HEK293 (cell line): ENCODE measurements around the gene MRLN.

Experiments used
- KLF1 ChIP-seq: fragments of 450-650 bp; formaldehyde crosslinking; IDR thresholded peaks from 2 replicates; pipeline ENCODE4 v1.5.1; 2016; ENCODE audit warnings: missing biosample characterization, missing genetic modification characterization
- PBX3 ChIP-seq: sonication (generic); formaldehyde crosslinking; IDR thresholded peaks from 2 replicates; pipeline ENCODE4 v1.8.1; 2022; ENCODE audit warnings: mild to moderate bottlenecking, moderate library complexity, missing genetic modification reagents
- ZNF580 ChIP-seq: fragments of 450-650 bp; formaldehyde crosslinking; IDR thresholded peaks from 2 replicates; pipeline ENCODE4 v1.5.1; 2016; ENCODE audit warnings: missing biosample characterization, missing genetic modification characterization
- ZNF777 ChIP-seq: fragments of 450-650 bp; formaldehyde crosslinking; IDR thresholded peaks from 2 replicates; pipeline ENCODE4 v1.5.1; 2017; ENCODE audit warnings: missing biosample characterization, missing genetic modification characterization, borderline replicate concordance
- TF ChIP-seq, protein P1 (sequence below): fragments of 450-650 bp; formaldehyde crosslinking; IDR thresholded peaks from 2 replicates; pipeline ENCODE4 v1.5.1; 2016; ENCODE audit warnings: missing biosample characterization, missing genetic modification characterization
- TF ChIP-seq, protein P2 (sequence below): fragments of 450-650 bp; formaldehyde crosslinking; IDR thresholded peaks from 2 replicates; pipeline ENCODE4 v1.5.1; 2016; ENCODE audit warnings: missing biosample characterization, missing genetic modification characterization
- TF ChIP-seq, protein P3 (sequence below): fragments of 450-650 bp; formaldehyde crosslinking; IDR thresholded peaks from 2 replicates; pipeline ENCODE4 v1.5.1; 2016; ENCODE audit warnings: missing biosample characterization, missing genetic modification characterization

- TF ChIP-seq ZNF580 (tag by site-specific recombination), result no peak
- TF ChIP-seq, protein P1, sequence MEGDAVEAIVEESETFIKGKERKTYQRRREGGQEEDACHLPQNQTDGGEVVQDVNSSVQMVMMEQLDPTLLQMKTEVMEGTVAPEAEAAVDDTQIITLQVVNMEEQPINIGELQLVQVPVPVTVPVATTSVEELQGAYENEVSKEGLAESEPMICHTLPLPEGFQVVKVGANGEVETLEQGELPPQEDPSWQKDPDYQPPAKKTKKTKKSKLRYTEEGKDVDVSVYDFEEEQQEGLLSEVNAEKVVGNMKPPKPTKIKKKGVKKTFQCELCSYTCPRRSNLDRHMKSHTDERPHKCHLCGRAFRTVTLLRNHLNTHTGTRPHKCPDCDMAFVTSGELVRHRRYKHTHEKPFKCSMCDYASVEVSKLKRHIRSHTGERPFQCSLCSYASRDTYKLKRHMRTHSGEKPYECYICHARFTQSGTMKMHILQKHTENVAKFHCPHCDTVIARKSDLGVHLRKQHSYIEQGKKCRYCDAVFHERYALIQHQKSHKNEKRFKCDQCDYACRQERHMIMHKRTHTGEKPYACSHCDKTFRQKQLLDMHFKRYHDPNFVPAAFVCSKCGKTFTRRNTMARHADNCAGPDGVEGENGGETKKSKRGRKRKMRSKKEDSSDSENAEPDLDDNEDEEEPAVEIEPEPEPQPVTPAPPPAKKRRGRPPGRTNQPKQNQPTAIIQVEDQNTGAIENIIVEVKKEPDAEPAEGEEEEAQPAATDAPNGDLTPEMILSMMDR (tag by site-specific recombination), result no peak
- TF ChIP-seq, protein P2, sequence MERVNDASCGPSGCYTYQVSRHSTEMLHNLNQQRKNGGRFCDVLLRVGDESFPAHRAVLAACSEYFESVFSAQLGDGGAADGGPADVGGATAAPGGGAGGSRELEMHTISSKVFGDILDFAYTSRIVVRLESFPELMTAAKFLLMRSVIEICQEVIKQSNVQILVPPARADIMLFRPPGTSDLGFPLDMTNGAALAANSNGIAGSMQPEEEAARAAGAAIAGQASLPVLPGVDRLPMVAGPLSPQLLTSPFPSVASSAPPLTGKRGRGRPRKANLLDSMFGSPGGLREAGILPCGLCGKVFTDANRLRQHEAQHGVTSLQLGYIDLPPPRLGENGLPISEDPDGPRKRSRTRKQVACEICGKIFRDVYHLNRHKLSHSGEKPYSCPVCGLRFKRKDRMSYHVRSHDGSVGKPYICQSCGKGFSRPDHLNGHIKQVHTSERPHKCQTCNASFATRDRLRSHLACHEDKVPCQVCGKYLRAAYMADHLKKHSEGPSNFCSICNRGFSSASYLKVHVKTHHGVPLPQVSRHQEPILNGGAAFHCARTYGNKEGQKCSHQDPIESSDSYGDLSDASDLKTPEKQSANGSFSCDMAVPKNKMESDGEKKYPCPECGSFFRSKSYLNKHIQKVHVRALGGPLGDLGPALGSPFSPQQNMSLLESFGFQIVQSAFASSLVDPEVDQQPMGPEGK (tag by site-specific recombination), result no peak
- no peak for TF ChIP-seq KLF1 (tag by site-specific recombination)
- TF ChIP-seq, protein P3, sequence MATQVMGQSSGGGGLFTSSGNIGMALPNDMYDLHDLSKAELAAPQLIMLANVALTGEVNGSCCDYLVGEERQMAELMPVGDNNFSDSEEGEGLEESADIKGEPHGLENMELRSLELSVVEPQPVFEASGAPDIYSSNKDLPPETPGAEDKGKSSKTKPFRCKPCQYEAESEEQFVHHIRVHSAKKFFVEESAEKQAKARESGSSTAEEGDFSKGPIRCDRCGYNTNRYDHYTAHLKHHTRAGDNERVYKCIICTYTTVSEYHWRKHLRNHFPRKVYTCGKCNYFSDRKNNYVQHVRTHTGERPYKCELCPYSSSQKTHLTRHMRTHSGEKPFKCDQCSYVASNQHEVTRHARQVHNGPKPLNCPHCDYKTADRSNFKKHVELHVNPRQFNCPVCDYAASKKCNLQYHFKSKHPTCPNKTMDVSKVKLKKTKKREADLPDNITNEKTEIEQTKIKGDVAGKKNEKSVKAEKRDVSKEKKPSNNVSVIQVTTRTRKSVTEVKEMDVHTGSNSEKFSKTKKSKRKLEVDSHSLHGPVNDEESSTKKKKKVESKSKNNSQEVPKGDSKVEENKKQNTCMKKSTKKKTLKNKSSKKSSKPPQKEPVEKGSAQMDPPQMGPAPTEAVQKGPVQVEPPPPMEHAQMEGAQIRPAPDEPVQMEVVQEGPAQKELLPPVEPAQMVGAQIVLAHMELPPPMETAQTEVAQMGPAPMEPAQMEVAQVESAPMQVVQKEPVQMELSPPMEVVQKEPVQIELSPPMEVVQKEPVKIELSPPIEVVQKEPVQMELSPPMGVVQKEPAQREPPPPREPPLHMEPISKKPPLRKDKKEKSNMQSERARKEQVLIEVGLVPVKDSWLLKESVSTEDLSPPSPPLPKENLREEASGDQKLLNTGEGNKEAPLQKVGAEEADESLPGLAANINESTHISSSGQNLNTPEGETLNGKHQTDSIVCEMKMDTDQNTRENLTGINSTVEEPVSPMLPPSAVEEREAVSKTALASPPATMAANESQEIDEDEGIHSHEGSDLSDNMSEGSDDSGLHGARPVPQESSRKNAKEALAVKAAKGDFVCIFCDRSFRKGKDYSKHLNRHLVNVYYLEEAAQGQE (tag by site-specific recombination), result no peak
- no peak for TF ChIP-seq ZNF777 (tag by site-specific recombination)
- TF ChIP-seq PBX3 (CRISPR knock-in tag), result no peak
These were observed 65.6 kb downstream of the MRLN start for GRCh38 chr10:59687657-59688056.
